GM18951 (cell line): Measurements from ENCODE around the gene NBPF1.
"Not testable (repeated sequence)": the region's sequence is repeated elsewhere in the genome, so short reads cannot be mapped to it uniquely, and the experiment has no call there.

Experiments
- in situ Hi-C: fragments of 300-500 bp; cut with MboI; formaldehyde crosslinking; loops from one replicate; pipeline ENCODE4 v1.12.0; 2022; ENCODE audit warnings: low sequenced_read_pairs, mixed read lengths, inconsistent platforms; ENCODE audit not compliant: unreplicated experiment

Gene NBPF1

GRCh38 chr1:16553244-16553643 lies 60.1 kb downstream of the NBPF1 start:
- in situ Hi-C loops = not testable (repeated sequence)

DNA sequence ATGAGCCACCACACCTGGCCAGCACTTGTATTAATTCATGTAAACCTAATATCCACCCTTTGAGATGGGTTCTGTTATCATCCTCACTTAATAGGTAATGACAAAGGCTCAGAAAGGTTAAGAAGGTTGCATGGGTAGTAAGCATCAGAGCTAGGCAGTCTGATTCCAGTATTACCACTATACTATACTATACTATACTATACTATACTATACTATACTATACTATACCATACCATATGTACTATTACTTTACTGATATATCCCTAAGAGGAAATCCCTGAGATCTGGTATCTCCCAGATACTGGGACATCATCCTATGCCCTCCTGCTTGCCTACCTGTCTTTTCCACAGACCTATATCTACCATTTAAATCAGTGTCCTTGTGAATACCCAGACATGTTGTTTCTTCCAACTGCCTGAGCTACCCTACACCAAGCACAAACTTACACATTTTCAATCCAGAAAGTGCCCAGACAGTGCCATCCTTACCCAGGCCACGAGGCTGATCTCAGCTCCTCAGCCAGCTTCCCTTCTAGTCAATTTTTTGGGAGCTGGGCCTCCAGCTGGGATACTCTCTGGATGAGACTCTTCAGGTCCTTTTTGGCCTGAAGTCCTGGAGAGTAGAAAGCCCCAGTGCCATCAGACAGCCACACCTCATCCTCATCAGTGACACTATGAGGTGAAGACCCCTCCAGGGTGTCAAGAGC lies 63.0 kb downstream of the NBPF1 start:
- in situ Hi-C loops = not testable (repeated sequence)

GRCh38 chr1:16549545-16549944 lies 63.8 kb downstream of the NBPF1 start:
- in situ Hi-C loops = loop anchor here (5.0 to 10.0 kb wide), 2 partner anchors 178 to 315 kb away; no protein-coding TSS in a partner anchor

DNA sequence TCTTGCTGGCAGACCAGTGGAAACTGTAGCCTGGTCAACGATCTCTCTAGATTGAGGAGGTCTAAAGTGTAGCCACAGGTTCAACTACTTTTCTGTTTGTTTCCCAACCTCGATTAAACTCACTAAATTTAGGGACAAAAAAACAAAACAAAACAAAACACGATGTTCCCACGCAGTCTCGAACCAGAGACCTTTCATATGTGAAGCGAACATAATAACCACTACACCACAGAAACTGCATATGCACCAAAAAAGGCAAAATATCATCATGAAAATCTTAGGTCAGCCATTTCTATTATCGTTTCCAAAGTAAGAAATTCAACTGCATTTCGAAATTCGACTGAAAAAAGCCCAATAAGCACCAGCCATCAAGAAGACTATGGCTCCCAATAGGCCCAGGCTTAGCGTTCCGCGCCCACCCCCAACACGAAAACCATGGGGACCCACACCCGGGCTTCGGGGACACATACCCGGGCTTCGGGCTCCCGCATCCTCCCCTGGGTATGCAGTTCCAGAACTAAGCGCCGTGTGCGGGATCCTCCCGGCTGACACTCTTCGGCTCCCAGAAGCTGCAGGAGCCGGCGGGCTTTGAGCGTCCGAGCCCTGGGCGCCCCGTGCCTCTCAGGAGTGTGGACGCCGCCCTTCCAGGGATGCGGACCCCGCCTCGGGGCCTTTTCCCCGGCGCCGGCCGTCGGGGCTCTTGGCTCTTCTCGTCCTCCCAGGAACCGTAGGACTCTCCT lies 65.7 kb downstream of the NBPF1 start:
- in situ Hi-C loops = loop anchor here (5.0 to 10.0 kb wide), 2 partner anchors 180 to 317 kb away; no protein-coding TSS in a partner anchor

GRCh38 chr1:16545682-16546095 lies 67.7 kb downstream of the NBPF1 start:
- in situ Hi-C loops = loop anchor here (5.0 to 10.0 kb wide), 2 partner anchors 182 to 319 kb away; no protein-coding TSS in a partner anchor

- in situ Hi-C loops = loop anchor here (10.0 kb wide), 1 partner anchor 324 kb away; no protein-coding TSS in a partner anchor
Observed at GRCh38 chr1:16540421-16540893, 72.9 kb downstream of the NBPF1 start.

DNA sequence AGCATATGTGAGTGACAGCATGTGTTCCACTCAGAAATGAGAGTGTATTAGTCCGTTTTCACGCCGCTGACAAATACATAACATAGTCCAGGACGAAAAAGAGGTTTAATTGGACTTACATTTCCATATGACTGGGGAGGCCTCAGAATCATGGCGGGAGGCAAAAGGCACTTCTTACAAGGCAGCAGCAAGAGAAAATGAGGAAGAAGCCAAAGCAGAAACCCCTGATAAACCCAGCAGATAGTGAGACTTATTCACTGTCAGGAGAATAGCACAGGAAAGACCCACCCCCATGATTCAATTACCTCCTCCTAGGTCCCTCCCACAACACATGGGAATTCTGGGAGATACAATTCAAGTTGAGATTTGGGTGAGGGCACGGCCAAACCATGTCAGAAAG lies 75.8 kb downstream of the NBPF1 start:
- in situ Hi-C loops = not testable (repeated sequence)

- in situ Hi-C loops = not testable (repeated sequence)
Observed at GRCh38 chr1:16536796-16537195, 76.6 kb downstream of the NBPF1 start.

- in situ Hi-C loops = not testable (repeated sequence)
Observed at GRCh38 chr1:16535898-16536297, 77.5 kb downstream of the NBPF1 start.

DNA sequence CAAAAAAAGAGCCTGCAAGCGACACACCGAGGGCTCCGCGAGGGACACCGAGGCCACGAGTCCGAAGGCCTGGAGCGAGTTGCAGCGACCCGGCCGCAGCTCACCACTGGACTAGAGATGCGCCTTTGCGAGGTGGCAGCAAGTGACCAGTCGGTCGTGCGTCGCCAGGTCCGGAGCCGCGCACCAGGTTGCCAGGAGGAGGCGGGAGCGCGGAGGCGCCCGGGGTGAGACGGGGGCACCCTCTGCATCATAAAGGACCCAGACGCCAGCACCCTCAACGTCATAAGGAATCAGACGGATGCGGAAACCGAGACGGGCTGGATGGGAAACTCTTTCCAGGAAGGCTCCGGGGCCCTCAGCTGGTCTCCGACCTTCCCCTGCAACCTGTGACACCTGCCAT lies 77.9 kb downstream of the NBPF1 start:
- in situ Hi-C loops = not testable (repeated sequence)

- in situ Hi-C loops = not testable (repeated sequence)
Observed at GRCh38 chr1:16534829-16535456, 78.4 kb downstream of the NBPF1 start.

GRCh38 chr1:16534239-16534828 lies 79.0 kb downstream of the NBPF1 start:
- in situ Hi-C loops = not testable (repeated sequence)

DNA sequence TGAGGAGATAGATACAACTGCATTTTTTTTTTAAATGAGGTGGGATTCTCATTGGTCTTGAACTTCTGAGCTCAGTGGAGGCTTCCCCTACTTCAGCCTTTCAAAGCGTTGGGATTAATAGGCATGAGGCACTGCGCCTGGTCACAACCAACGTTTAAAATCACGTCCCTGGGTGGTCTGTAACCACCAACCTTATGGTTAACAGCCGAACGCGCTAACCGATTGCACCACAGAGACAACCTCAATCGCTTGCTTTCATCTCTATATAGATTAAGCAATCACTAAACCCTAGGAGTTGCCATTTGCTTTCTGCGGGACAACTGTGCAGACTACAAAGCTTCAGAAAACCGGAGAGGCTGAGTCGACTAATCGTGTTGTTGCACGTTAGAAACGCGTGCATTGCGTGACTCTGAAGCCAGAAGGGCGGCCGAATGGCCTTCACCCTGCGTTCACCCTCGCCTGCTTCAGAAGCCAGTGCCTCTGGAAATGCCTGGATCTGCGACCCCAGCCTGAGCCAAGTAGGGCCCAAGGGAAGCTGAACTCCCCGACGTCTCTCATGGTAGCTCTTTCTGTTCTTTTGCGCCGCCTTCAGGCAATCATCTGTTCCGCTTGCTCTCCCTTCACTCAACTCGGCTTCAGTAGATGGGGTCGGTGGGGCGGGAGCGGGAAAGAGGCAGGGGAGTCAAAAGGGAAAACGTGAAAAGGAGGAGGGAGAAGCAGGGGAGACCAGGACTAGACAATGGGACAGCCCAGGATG lies 81.0 kb downstream of the NBPF1 start:
- in situ Hi-C loops = not testable (repeated sequence)

DNA sequence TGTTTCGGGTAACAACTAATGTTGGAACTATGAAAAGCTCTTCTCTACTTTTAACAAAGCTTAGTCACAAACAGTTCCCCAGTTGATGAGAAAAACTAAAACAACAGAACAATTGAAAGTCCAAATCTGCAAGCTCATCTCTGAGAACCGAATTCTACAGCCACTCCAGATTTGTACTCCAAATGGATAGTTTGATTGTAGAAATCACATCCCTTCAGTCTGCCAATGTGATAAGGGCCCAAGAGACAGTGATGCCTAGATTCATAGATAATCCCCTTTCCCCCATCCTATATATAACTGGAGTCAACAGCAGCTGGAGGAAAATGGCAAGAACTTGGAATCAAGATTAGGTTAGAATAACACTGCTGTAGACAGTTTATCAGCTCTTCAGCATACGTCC lies 85.0 kb downstream of the NBPF1 start:
- in situ Hi-C loops = not testable (repeated sequence)

DNA sequence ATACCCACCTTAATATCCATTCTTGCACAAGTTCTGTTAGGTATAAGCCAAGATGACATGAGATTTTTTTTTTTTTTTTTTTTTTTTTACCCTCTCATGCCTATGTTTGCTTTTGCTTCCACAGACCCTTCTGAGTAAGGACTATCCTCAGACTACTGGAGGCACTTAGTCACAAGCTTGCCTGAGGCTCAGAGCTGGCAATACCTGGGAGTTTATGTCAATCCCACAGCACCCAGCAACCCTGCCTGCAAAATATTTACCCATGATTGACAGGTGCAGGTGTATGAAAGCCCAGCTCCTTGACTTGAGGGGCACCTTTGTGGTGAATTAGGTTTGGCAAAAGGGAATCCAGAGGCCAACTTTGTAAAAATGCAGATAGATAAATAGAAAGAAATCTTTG lies 87.6 kb downstream of the NBPF1 start:
- in situ Hi-C loops = not testable (repeated sequence)

- in situ Hi-C loops = loop anchor here (25.0 kb wide), 2 partner anchors 116 to 391 kb away; partner anchors contain the start of gene CROCC
Observed at GRCh38 chr1:16521679-16522078, 91.7 kb downstream of the NBPF1 start.
